Naive thymus-derived CD4-positive, alpha-beta T cell (primary cell): ENCODE measurements around the gene TYRO3. TPM values are rescaled to one million over a fixed set of nuclear protein-coding genes. Genes with fewer than 3 reads are reported as not detected.
"Not testable (repeated sequence)": the region's sequence is repeated elsewhere in the genome, so short reads cannot be mapped to it uniquely, and the experiment has no call there.

Experiments used
- ATAC-seq: fragments of 150-1000 bp; cut with Tn5 transposase; 2 replicates; pipeline ENCODE4 v1.10.0; 2021; ENCODE audit warnings: mild to moderate bottlenecking, moderate library complexity
- CTCF ChIA-PET: fragments of 350-600 bp; sonication (Branson Sonifier 250); formaldehyde crosslinking; loops from one replicate; lab custom pipeline; 2021; ENCODE audit warnings: antibody characterized with exemption; lab: Charles Lee
- POLR2A ChIA-PET: fragments of 350-600 bp; sonication (Branson Sonifier 250); formaldehyde crosslinking; loops from one replicate; lab custom pipeline; 2021; ENCODE audit warnings: antibody characterized with exemption, inconsistent platforms; lab: Charles Lee
- DNase-seq, 9 donors: peaks; one replicate each; pipeline versions ENCODE4 v3.0.0 to v3.0.0-alpha.2; 2020 to 2022; ENCODE audit warnings: mixed read lengths in 1 of 9
- H3K27ac ChIP-seq: one replicate; pipeline ENCODE4 v1.7.0; 2013; ENCODE audit warnings: mild to moderate bottlenecking, low read depth, low read length, moderate library complexity
- H3K27me3 ChIP-seq, 2 donors: one replicate each; pipeline ENCODE4 v1.7.0; 2013; ENCODE audit warnings: low read length in 2 of 2, mild to moderate bottlenecking in 2 of 2, moderate library complexity in 2 of 2; ENCODE audit not compliant: control insufficient read depth in 2 of 2, insufficient read depth in 2 of 2
- H3K36me3 ChIP-seq, 3 experiments: 1 replicate in 2 of 3; 2 replicates in 1 of 3; pipeline ENCODE4 v1.7.0; 2013; ENCODE audit warnings: low read length in 3 of 3, mild to moderate bottlenecking in 3 of 3, moderate library complexity in 1 of 3; ENCODE audit not compliant: insufficient read depth in 3 of 3, control insufficient read depth in 2 of 3
- H3K4me1 ChIP-seq, 2 donors: one replicate each; pipeline ENCODE4 v1.7.0; 2013; ENCODE audit warnings: low read length in 2 of 2, mild to moderate bottlenecking in 2 of 2, moderate library complexity in 1 of 2; ENCODE audit not compliant: control insufficient read depth in 2 of 2, insufficient read depth in 2 of 2
- H3K4me3 ChIP-seq: 2 replicates; pipeline ENCODE4 v1.7.0; 2013; ENCODE audit warnings: mild to moderate bottlenecking, low read length
- H3K9me3 ChIP-seq, 3 experiments: 1 replicate in 2 of 3; 2 replicates in 1 of 3; pipeline ENCODE4 v1.7.0; 2013; ENCODE audit warnings: low read length in 3 of 3; ENCODE audit not compliant: control insufficient read depth in 2 of 3
- H3K27ac Mint-ChIP-seq, 9 donors: one replicate each; pipeline ENCODE4 v1.8.0; 2020 to 2022; ENCODE audit warnings: mixed read lengths in 9 of 9, mild to moderate bottlenecking in 8 of 9, moderate library complexity in 5 of 9, inconsistent platforms in 2 of 9
- H3K27me3 Mint-ChIP-seq, 5 donors: one replicate each; pipeline ENCODE4 v1.8.0; 2021 to 2022; ENCODE audit warnings: mixed read lengths in 5 of 5, mild to moderate bottlenecking in 1 of 5
- H3K36me3 Mint-ChIP-seq, 5 donors: one replicate each; pipeline ENCODE4 v1.8.0; 2020 to 2022; ENCODE audit warnings: mixed read lengths in 5 of 5, mild to moderate bottlenecking in 3 of 5, inconsistent platforms in 1 of 5
- H3K4me1 Mint-ChIP-seq, 7 donors: one replicate each; pipeline ENCODE4 v1.8.0; 2020 to 2022; ENCODE audit warnings: mixed read lengths in 7 of 7, mild to moderate bottlenecking in 3 of 7, inconsistent platforms in 1 of 7
- H3K4me3 Mint-ChIP-seq, 10 donors: one replicate each; pipeline ENCODE4 v1.8.0; 2020 to 2022; ENCODE audit warnings: mild to moderate bottlenecking in 10 of 10, mixed read lengths in 10 of 10, moderate library complexity in 6 of 10, inconsistent platforms in 2 of 10
- H3K9me3 Mint-ChIP-seq, 11 donors: one replicate each; pipeline ENCODE4 v1.8.0; 2020 to 2022; ENCODE audit warnings: mixed read lengths in 11 of 11, mild to moderate bottlenecking in 4 of 11, inconsistent platforms in 1 of 11, moderate library complexity in 1 of 11
- intact Hi-C, 2 donors: fragments of 100-400 bp; cut with micrococcal nuclease; formaldehyde crosslinking; loops; one replicate each; pipeline ENCODE4 v1.15.1; 2023
- polyA plus RNA-seq, 2 donors: library from polyadenylated mRNA; unstranded; fragments of 300-500 nt; fragmentation: Illumina TruSeq; gene quantifications; one replicate each; pipeline ENCODE4 v1.2.3, GENCODE V29; 2021
- total RNA-seq, 6 experiments: library from RNA in 5 of 6; stranded (reverse) in 5 of 6; gene quantifications; 1 replicate in 5 of 6; 2 replicates in 1 of 6; pipeline ENCODE4 v1.2.3 and lab custom pipeline; 2021 to 2026

TYRO3 gene
- total and polyA plus RNA-seq, 7 experiments from 2014 or later: 0.24 to 1.4 (median 0.33) TPM; not detected in 3

GRCh38 chr15:41567862-41568261, 8.8 kb downstream of the TYRO3 start:
- no peaks in the 10 kb centered on the region for H3K9me3 Mint-ChIP-seq
- CTCF ChIA-PET: interaction anchor here (1.1 kb wide), 1 partner anchor 10 kb away, joined by 3 read pairs; no protein-coding TSS in a partner anchor
- POLR2A ChIA-PET: no interaction called here
- no peak overlapping the region for H3K27ac Mint-ChIP-seq
- H3K36me3 Mint-ChIP-seq: no peaks in the 10 kb centered on the region
- no peak overlapping the region for H3K4me3 Mint-ChIP-seq
- Histone ChIP-seq H3K4me1 (no peaks in the 10 kb centered on the region), H3K4me3 (no peak overlapping the region), H3K27ac (no peak overlapping the region), H3K27me3 (no peaks in the 10 kb centered on the region), H3K36me3 (no peaks in the 10 kb centered on the region), H3K9me3 (no peaks in the 10 kb centered on the region)
- H3K27me3 Mint-ChIP-seq: peaks cover 0 to 11% (median 0%) of the 10 kb centered on the region in 5 donors
- DNase-seq: no peak
- no peaks in the 10 kb centered on the region for H3K4me1 Mint-ChIP-seq
- peak; percentile 41 for ATAC-seq
- intact Hi-C loops: no loop called here

DNA sequence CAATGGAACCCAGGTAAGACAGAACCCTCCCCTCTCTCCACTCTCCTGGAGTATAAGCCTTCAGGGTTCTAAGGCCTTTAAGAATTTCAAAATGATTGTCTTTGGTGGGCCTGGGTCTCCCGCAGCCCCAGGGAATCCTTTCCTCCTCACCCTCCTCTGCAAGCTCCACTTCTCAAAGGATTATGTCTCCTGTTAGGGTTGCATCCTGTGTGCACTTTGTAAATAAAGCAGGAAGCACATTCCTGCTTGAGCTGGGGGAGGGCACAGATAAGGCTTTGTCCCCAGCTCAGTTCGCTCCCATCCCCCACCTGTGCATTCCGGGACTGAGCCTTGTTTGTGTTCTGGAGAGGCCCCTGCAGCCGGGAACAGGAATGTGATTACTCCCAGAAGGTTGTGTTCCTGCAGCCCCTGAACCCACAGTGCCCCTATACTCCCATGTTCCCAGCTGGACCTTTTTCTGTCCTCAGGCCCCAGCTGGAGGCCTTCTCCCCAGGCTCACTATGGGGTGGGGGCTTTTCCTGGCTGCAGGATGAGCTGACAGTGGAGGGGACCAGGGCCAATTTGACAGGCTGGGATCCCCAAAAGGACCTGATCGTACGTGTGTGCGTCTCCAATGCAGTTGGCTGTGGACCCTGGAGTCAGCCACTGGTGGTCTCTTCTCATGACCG, 9.5 kb downstream of the TYRO3 start:
- ATAC-seq: no peak
- Histone ChIP-seq H3K27me3 (no peaks in the 10 kb centered on the region), H3K4me3 (no peak overlapping the region), H3K9me3 (no peaks in the 10 kb centered on the region), H3K27ac (no peak overlapping the region), H3K4me1 (no peaks in the 10 kb centered on the region), H3K36me3 (no peaks in the 10 kb centered on the region)
- H3K4me1 Mint-ChIP-seq: no peaks in the 10 kb centered on the region
- POLR2A ChIA-PET: no interaction called here
- H3K27ac Mint-ChIP-seq: peak overlapping the region in 1 of 9 donors; percentile 74
- H3K9me3 Mint-ChIP-seq: no peaks in the 10 kb centered on the region
- no peaks in the 10 kb centered on the region for H3K36me3 Mint-ChIP-seq
- CTCF ChIA-PET: interaction anchor here (1.1 kb wide), 1 partner anchor 11 kb away, joined by 3 read pairs; no protein-coding TSS in a partner anchor
- intact Hi-C loops: no loop called here
- H3K27me3 Mint-ChIP-seq: peaks cover 0 to 6% (median 0%) of the 10 kb centered on the region in 5 donors
- no peak overlapping the region for H3K4me3 Mint-ChIP-seq
- no peak for DNase-seq

- H3K4me3 Mint-ChIP-seq, H3K9me3 ChIP-seq, H3K9me3 Mint-ChIP-seq, POLR2A ChIA-PET, H3K27ac ChIP-seq, H3K27me3 Mint-ChIP-seq, H3K27ac Mint-ChIP-seq, CTCF ChIA-PET, H3K36me3 Mint-ChIP-seq, DNase-seq, ATAC-seq, H3K27me3 ChIP-seq, H3K4me1 Mint-ChIP-seq, intact Hi-C loops, H3K36me3 ChIP-seq, H3K4me1 ChIP-seq, H3K4me3 ChIP-seq: not testable (repeated sequence)
These were observed 10.2 kb downstream of the TYRO3 start for GRCh38 chr15:41569232-41569631.

DNA sequence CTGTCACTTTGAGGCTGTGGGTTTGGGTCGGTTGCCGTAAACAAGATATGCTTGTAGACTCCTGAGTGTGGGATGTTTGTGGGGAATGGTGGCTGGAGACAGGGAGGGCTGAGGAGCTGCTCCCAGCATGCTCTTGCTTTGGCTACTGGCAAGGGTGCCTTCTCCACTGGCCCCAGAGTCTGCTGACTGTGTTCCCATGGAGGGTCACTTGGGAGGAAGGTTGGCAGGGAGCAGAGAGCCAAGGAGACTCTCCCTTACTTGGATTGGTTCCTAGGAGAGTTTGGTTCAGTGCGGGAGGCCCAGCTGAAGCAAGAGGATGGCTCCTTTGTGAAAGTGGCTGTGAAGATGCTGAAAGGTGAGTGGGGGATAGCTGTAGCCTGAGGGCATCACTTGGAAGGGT, 11.8 kb downstream of the TYRO3 start:
- no peaks in the 10 kb centered on the region for H3K9me3 ChIP-seq
- no peaks in the 10 kb centered on the region for H3K36me3 ChIP-seq
- H3K4me1 ChIP-seq: no peaks in the 10 kb centered on the region
- H3K27me3 ChIP-seq: no peaks in the 10 kb centered on the region
- POLR2A ChIA-PET: no interaction called here
- Mint-ChIP-seq H3K27ac (peak overlapping the region in 2 of 9 donors; percentile 12 to 20), H3K4me3 (no peak overlapping the region), H3K27me3 (peaks cover 0 to 2% (median 0%) of the 10 kb centered on the region in 5 donors), H3K9me3 (no peaks in the 10 kb centered on the region), H3K36me3 (no peaks in the 10 kb centered on the region), H3K4me1 (no peaks in the 10 kb centered on the region)
- CTCF ChIA-PET: no interaction called here
- no peak overlapping the region for H3K4me3 ChIP-seq
- DNase-seq (no peak), ATAC-seq (no peak)
- H3K27ac ChIP-seq: no peak overlapping the region
- intact Hi-C loops: no loop called here

- H3K36me3 ChIP-seq: no peaks in the 10 kb centered on the region
- H3K9me3 Mint-ChIP-seq: no peaks in the 10 kb centered on the region
- peaks cover 0 to 2% (median 0%) of the 10 kb centered on the region in 5 donors for H3K27me3 Mint-ChIP-seq
- H3K27me3 ChIP-seq: no peaks in the 10 kb centered on the region
- H3K4me1 ChIP-seq: no peaks in the 10 kb centered on the region
- H3K27ac Mint-ChIP-seq: no peak overlapping the region
- no peaks in the 10 kb centered on the region for H3K36me3 Mint-ChIP-seq
- POLR2A ChIA-PET: no interaction called here
- H3K4me3 ChIP-seq: no peak overlapping the region
- no peaks in the 10 kb centered on the region for H3K4me1 Mint-ChIP-seq
- DNase-seq: no peak
- intact Hi-C loops: no loop called here
- H3K4me3 Mint-ChIP-seq: no peak overlapping the region
- no peak overlapping the region for H3K27ac ChIP-seq
- no peaks in the 10 kb centered on the region for H3K9me3 ChIP-seq
- CTCF ChIA-PET: no interaction called here
- no peak for ATAC-seq
These were observed 12.9 kb downstream of the TYRO3 start for GRCh38 chr15:41571948-41572347.

DNA sequence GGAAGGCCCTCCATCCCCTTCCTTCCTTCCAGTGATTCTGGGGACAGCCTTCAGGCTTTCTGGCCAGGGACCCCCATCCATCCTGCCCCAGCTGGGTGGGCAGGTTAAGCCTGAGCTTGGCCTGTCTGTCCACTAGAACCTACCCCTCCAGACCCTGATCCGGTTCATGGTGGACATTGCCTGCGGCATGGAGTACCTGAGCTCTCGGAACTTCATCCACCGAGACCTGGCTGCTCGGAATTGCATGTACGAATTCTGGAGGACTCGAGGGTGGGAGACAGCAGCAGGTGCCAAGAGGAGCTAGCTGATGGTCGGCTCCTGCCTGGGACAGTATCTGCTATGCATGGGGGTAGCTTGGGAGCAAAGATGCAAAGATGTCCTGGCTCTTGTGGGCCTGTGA, 13.9 kb downstream of the TYRO3 start:
- ChIA-PET CTCF (no interaction called here), POLR2A (no interaction called here)

DNA sequence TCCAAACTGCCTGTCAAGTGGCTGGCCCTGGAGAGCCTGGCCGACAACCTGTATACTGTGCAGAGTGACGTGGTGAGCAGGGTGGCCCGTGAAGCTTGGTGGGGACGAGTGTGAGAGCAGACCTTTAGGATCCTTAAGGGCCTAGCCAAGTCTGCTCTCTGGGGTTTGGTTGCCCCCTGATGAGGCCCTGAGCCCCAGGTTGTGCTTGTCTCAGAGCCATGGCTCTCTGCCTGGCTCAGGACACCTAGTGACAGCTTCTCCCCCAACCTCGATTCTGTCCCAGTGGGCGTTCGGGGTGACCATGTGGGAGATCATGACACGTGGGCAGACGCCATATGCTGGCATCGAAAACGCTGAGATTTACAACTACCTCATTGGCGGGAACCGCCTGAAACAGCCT, 14.4 kb downstream of the TYRO3 start:
- DNase-seq (no peak), ATAC-seq (no peak)
- POLR2A ChIA-PET: no interaction called here
- Histone ChIP-seq H3K27me3 (no peaks in the 10 kb centered on the region), H3K9me3 (no peaks in the 10 kb centered on the region), H3K4me1 (no peaks in the 10 kb centered on the region), H3K4me3 (no peak overlapping the region), H3K27ac (no peak overlapping the region), H3K36me3 (no peaks in the 10 kb centered on the region)
- H3K27ac Mint-ChIP-seq: no peak overlapping the region
- H3K9me3 Mint-ChIP-seq: peaks cover 0 to 2% (median 0%) of the 10 kb centered on the region in 11 donors
- no peaks in the 10 kb centered on the region for H3K36me3 Mint-ChIP-seq
- CTCF ChIA-PET: no interaction called here
- peaks cover 0 to 2% (median 0%) of the 10 kb centered on the region in 5 donors for H3K27me3 Mint-ChIP-seq
- intact Hi-C loops: no loop called here
- no peak overlapping the region for H3K4me3 Mint-ChIP-seq
- H3K4me1 Mint-ChIP-seq: no peaks in the 10 kb centered on the region

More for the DNA sequence above, 13.9 kb downstream of the TYRO3 start:
- H3K27me3 Mint-ChIP-seq: peaks cover 0 to 2% (median 0%) of the 10 kb centered on the region in 5 donors
- no peaks in the 10 kb centered on the region for H3K4me1 ChIP-seq
- H3K36me3 Mint-ChIP-seq: no peaks in the 10 kb centered on the region
- no peak overlapping the region for H3K27ac Mint-ChIP-seq
- ATAC-seq: no peak
- intact Hi-C loops: no loop called here
- H3K27ac ChIP-seq: no peak overlapping the region
- no peaks in the 10 kb centered on the region for H3K27me3 ChIP-seq
- no peaks in the 10 kb centered on the region for H3K36me3 ChIP-seq
- peaks cover 0 to 1% (median 0%) of the 10 kb centered on the region in 11 donors for H3K9me3 Mint-ChIP-seq
- no peaks in the 10 kb centered on the region for H3K9me3 ChIP-seq
- H3K4me3 Mint-ChIP-seq: no peak overlapping the region
- no peaks in the 10 kb centered on the region for H3K4me1 Mint-ChIP-seq
- DNase-seq: no peak
- no peak overlapping the region for H3K4me3 ChIP-seq
